Keratinocyte (primary cell): Measurements from ENCODE around the gene TEAD3. TPM values are rescaled to one million over a fixed set of nuclear protein-coding genes. Genes with fewer than 3 reads are reported as not detected.

Experiments used
- DNase-seq: peaks from one replicate; pipeline ENCODE4 v3.0.0-alpha.2; 2011; ENCODE audit warnings: low read depth, missing footprints, low spot score
- FAIRE-seq: peaks from 2 replicates; lab custom pipeline; 2011; peaks lifted over from hg19 to GRCh38; lab: Jason Lieb, UNC
- H2AFZ ChIP-seq: 2 replicates; pipeline ENCODE4 v1.6.0; 2012; ENCODE audit warnings: low read length, control low read depth, inconsistent platforms; ENCODE audit not compliant: control insufficient read depth
- H3K27ac ChIP-seq: 2 replicates; pipeline ENCODE4 v1.5.1; 2011; ENCODE audit warnings: low read length; ENCODE audit not compliant: control insufficient read depth, insufficient read depth
- H3K27me3 ChIP-seq: 3 replicates; pipeline ENCODE4 v1.6.0; 2011; ENCODE audit warnings: low read length; ENCODE audit not compliant: control insufficient read depth, insufficient read depth; ENCODE audit errors: extremely low read depth
- H3K36me3 ChIP-seq, 2 experiments: 2 replicates in 1 of 2; 3 replicates in 1 of 2; pipeline ENCODE4 v1.5.1; 2011; ENCODE audit warnings: low read length in 2 of 2, mild to moderate bottlenecking in 1 of 2; ENCODE audit not compliant: control insufficient read depth in 2 of 2, insufficient read depth in 2 of 2; ENCODE audit errors: extremely low read depth in 1 of 2
- H3K4me1 ChIP-seq: 3 replicates; pipeline ENCODE4 v1.5.1; 2011; ENCODE audit warnings: low read length; ENCODE audit not compliant: control insufficient read depth, insufficient read depth; ENCODE audit errors: extremely low read depth
- H3K4me2 ChIP-seq: 3 replicates; pipeline ENCODE4 v1.6.0; 2011; ENCODE audit warnings: low read depth, low read length; ENCODE audit not compliant: control insufficient read depth, insufficient read depth; ENCODE audit errors: extremely low read depth
- H3K4me3 ChIP-seq, 3 experiments: fragments of 200-600 bp in 1 of 3; sonication (generic) in 1 of 3; 2 replicates in 2 of 3; 3 replicates in 1 of 3; pipeline ENCODE4 v1.5.1; 2011 to 2016; ENCODE audit warnings: low read length in 3 of 3, mild to moderate bottlenecking in 3 of 3, control low read depth in 2 of 3, inconsistent platforms in 1 of 3, low read depth in 1 of 3, mixed read lengths in 1 of 3, mixed run types in 1 of 3, moderate library complexity in 1 of 3; ENCODE audit not compliant: control insufficient read depth in 2 of 3, insufficient read depth in 2 of 3; ENCODE audit errors: extremely low read depth in 1 of 3
- H3K79me2 ChIP-seq: 2 replicates; pipeline ENCODE4 v1.6.0; 2012; ENCODE audit warnings: low read length; ENCODE audit not compliant: control insufficient read depth, insufficient read depth
- H3K9ac ChIP-seq: 3 replicates; pipeline ENCODE4 v1.6.0; 2011; ENCODE audit warnings: low read length; ENCODE audit not compliant: control insufficient read depth, insufficient read depth; ENCODE audit errors: extremely low read depth
- H3K9me1 ChIP-seq: 3 replicates; pipeline ENCODE4 v1.6.0; 2011; ENCODE audit warnings: low read length; ENCODE audit not compliant: control insufficient read depth, insufficient read depth; ENCODE audit errors: extremely low read depth
- H3K9me3 ChIP-seq: 2 replicates; pipeline ENCODE4 v1.5.1; 2012; ENCODE audit warnings: low read depth, low read length; ENCODE audit not compliant: control insufficient read depth
- H4K20me1 ChIP-seq: 3 replicates; pipeline ENCODE4 v1.6.0; 2011; ENCODE audit warnings: low read length; ENCODE audit not compliant: control insufficient read depth, insufficient read depth; ENCODE audit errors: extremely low read depth
- CTCF ChIP-seq, 3 experiments: IDR thresholded peaks in 1 of 3; conservative IDR thresholded peaks in 1 of 3; optimal IDR thresholded peaks in 1 of 3; 2 replicates in 2 of 3; 3 replicates in 1 of 3; pipeline versions ENCODE3 to v1.5.1; 2011; ENCODE audit warnings: low read length in 3 of 3, mild to moderate bottlenecking in 3 of 3, moderate library complexity in 2 of 3, control low read depth in 1 of 3, inconsistent platforms in 1 of 3; ENCODE audit not compliant: insufficient read depth in 2 of 3; ENCODE audit errors: extremely low read depth in 1 of 3
- EZH2 ChIP-seq: IDR thresholded peaks from one replicate; pipeline ENCODE4 v1.6.1; 2012; ENCODE audit warnings: inconsistent platforms, mild to moderate bottlenecking, low read length, moderate library complexity
- dilution Hi-C: fragments of 300-500 bp; cut with MboI; formaldehyde crosslinking; loops from one replicate; pipeline ENCODE4 v1.7.0; 2020; ENCODE audit warnings: low sequenced_read_pairs; ENCODE audit not compliant: extremely low pct_ligation_motif_present
- polyA plus RNA-seq, 5 experiments: library from polyadenylated mRNA; depleted of rRNA in 3 of 5; stranded (reverse) in 3 of 5; stranded (forward) in 1 of 5; unstranded in 1 of 5; fragments of >200 nt; gene quantifications; 1 replicate in 1 of 5; 2 replicates in 3 of 5; 3 replicates in 1 of 5; pipeline versions ENCODE4 v1.2.1 to v1.2.3, GENCODE V29; 2011 to 2012; ENCODE audit warnings: missing spikeins in 2 of 5, low read depth in 1 of 5, low replicate concordance in 1 of 5

TEAD3 gene
- polyA plus RNA-seq, 1 donor (not counting 4 experiments of a cell fraction or from before 2014, with no cell fraction given), result 5.7 TPM

- Histone ChIP-seq H3K9me1 (no peaks in the 10 kb centered on the region), H3K27ac (peak overlapping the region; percentile 63), H3K27me3 (no peaks in the 10 kb centered on the region), H4K20me1 (no peaks in the 10 kb centered on the region), H3K4me2 (peak overlapping the region; percentile 94), H3K4me3 (peak overlapping the region; percentile 60 to 86 (median 85)), H2AFZ (peak overlapping the region; percentile 56), H3K36me3 (peaks cover 2 to 7% of the 10 kb centered on the region in 2 experiments), H3K79me2 (peaks cover 41% of the 10 kb centered on the region), H3K9ac (peak overlapping the region; percentile 87), H3K4me1 (peaks cover 37% of the 10 kb centered on the region), H3K9me3 (no peaks in the 10 kb centered on the region)
- DNase-seq (no peak), FAIRE-seq (no peak)
- no peak for TF ChIP-seq EZH2
- no peak for TF ChIP-seq CTCF (optimal IDR thresholded peaks at IDR 0.05 in 1 of 3, IDR thresholded peaks at IDR 0.05 in 1 of 3, conservative IDR thresholded peaks at IDR 0.05 in 1 of 3; ENCODE audit: extremely low read depth in 1 of 3, insufficient read depth in 2 of 3, low read length in 3 of 3)
- dilution Hi-C loops, result no loop called here
These were observed 641 bp downstream of the TEAD3 start for GRCh38 chr6:35496036-35496840.

- TF ChIP-seq EZH2 (no peak), CTCF (optimal IDR thresholded peaks at IDR 0.05 in 1 of 3, IDR thresholded peaks at IDR 0.05 in 1 of 3, conservative IDR thresholded peaks at IDR 0.05 in 1 of 3; ENCODE audit: extremely low read depth in 1 of 3, insufficient read depth in 2 of 3, low read length in 3 of 3) (no peak)
- no peaks in the 10 kb centered on the region for H4K20me1 ChIP-seq
- peak overlapping the region; percentile 63 for H3K27ac ChIP-seq
- H3K79me2 ChIP-seq, result peaks cover 41% of the 10 kb centered on the region
- no peaks in the 10 kb centered on the region for H3K27me3 ChIP-seq
- FAIRE-seq (no peak), DNase-seq (no peak)
- H3K9ac ChIP-seq, result peak overlapping the region; percentile 87
- dilution Hi-C loops, result no loop called here
- H3K4me3 ChIP-seq, result peak overlapping the region; percentile 60 to 86 (median 85)
- peaks cover 2 to 7% of the 10 kb centered on the region in 2 experiments for H3K36me3 ChIP-seq
- H3K4me1 ChIP-seq, result peaks cover 43% of the 10 kb centered on the region
- H3K9me1 ChIP-seq, result no peaks in the 10 kb centered on the region
- H3K4me2 ChIP-seq, result peak overlapping the region; percentile 94
- H3K9me3 ChIP-seq, result no peaks in the 10 kb centered on the region
- H2AFZ ChIP-seq, result peak overlapping the region; percentile 56
These were observed 1.4 kb downstream of the TEAD3 start for GRCh38 chr6:35495258-35496035.
